HG03565 (cell line): ENCODE measurements around the gene SETD1A.
A peak's percentile ranks its signal among the peaks of the same experiment; 100 is the strongest.

Experiments used
- ATAC-seq: cut with Tn5 transposase; IDR thresholded peaks from one replicate; pipeline ENCODE4 v1.9.1; 2021; ENCODE audit warnings: mild to moderate bottlenecking, moderate library complexity; ENCODE audit not compliant: unreplicated experiment

SETD1A gene

GRCh38 chr16:30957456-30958174, at the start of gene SETD1A:
Gene SETD1A (plus strand): TSS chr16:30957754. CDS start chr16:30958732, 978 bp downstream.
- ATAC-seq = peak; percentile 47

GRCh38 chr16:30910427-30911029, 47.0 kb upstream of the SETD1A start:
- ATAC-seq = no peak

GRCh38 chr16:30912794-30913412, 44.7 kb upstream of the SETD1A start:
- no peak for ATAC-seq

- ATAC-seq = no peak
Measured at GRCh38 chr16:30914830-30915229, 42.7 kb upstream of the SETD1A start.

- no peak for ATAC-seq
Measured at GRCh38 chr16:30918614-30919013, 38.9 kb upstream of the SETD1A start.

- no peak for ATAC-seq
Measured at GRCh38 chr16:30920891-30921290, 36.7 kb upstream of the SETD1A start.

GRCh38 chr16:30921459-30921747, 36.2 kb upstream of the SETD1A start:
- ATAC-seq = no peak

- no peak for ATAC-seq
Measured at GRCh38 chr16:30921748-30922419, 35.7 kb upstream of the SETD1A start.

GRCh38 chr16:30922420-30922959, 35.1 kb upstream of the SETD1A start:
- peak; percentile 64 for ATAC-seq

GRCh38 chr16:30922960-30923535, 34.5 kb upstream of the SETD1A start:
- ATAC-seq = peak; percentile 65

GRCh38 chr16:30923554-30924075, 33.9 kb upstream of the SETD1A start, which contains the start of gene FBXL19:
Gene FBXL19 (plus strand): TSS chr16:30923572. CDS start chr16:30925755, 2,183 bp downstream.
- no peak for ATAC-seq

- ATAC-seq = no peak
Measured at GRCh38 chr16:30924076-30924912, 33.3 kb upstream of the SETD1A start.

GRCh38 chr16:30924913-30925631, 32.5 kb upstream of the SETD1A start:
- no peak for ATAC-seq

GRCh38 chr16:30925632-30925987, 31.9 kb upstream of the SETD1A start:
- no peak for ATAC-seq

GRCh38 chr16:30925995-30926811, 31.4 kb upstream of the SETD1A start:
- ATAC-seq = no peak

GRCh38 chr16:30926937-30927788, 30.4 kb upstream of the SETD1A start:
- ATAC-seq = no peak

- ATAC-seq = no peak
Measured at GRCh38 chr16:30927789-30928378, 29.7 kb upstream of the SETD1A start.
